ENCODE results near the gene MYH1.

The MYH1 gene

DNA sequence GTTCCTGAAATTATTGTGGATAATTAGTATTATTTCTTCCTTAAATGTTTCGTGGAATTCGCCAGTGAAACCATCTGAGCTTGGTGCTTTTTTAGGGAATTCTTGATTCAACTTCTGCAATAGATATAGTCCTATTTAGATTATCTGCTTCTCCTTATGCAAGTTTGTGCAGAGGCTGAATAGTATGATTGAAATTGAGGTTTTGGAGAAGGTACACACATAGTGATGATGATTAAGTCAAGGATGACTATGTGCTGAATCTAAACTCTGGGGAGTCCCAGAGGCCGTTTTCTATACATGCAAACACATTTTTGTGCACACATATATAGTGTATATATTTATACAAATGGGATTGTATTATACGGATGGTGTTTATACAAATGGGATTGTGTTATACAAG, 43.8 kb downstream of the MYH1 start:
- no peak for DNase-seq

DNA sequence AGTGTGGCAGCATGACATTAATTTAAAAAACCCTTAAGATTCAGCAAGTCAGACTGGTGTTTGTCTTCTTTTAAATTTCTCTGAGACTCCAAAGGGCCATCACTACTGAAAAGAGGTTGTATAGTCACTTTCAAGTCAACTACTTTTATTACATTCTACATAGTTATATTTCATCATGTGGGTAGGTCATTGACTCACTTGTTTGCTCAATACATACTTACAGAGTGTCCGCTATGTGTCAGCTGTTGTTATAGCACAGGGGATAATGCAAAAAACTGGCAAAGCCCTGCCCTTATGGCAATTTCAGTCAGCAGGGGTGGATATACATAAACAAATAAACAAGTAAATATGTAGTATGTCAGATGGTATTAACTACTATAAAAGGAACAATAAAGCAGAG, 46.5 kb downstream of the MYH1 start:
- DNase-seq, result no peak

DNA sequence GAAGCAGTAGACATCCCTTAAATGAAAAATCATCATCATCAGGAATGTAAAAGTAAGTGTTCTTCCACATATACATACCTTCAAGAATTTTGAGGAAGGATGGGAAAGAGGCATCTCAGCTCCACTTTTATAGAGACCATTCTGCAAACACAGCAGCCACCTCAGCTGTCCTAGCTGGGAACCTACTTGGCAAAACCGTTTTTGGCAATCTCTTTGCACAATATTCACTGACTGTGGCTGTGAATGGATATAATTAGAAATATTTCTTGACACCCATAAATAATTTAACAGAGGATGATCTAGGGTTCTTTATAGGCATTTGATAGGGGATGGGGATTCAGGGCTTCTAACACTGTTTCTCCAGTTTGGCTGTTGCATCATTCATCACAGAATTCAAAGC, 48.9 kb downstream of the MYH1 start, which contains the start of gene MYH4:
MYH4 (minus strand) TSS at position 101 of the 400 bp plus-strand sequence. CDS start 2,814 bp downstream, outside the sequence.
- DNase-seq, result no peak

DNA sequence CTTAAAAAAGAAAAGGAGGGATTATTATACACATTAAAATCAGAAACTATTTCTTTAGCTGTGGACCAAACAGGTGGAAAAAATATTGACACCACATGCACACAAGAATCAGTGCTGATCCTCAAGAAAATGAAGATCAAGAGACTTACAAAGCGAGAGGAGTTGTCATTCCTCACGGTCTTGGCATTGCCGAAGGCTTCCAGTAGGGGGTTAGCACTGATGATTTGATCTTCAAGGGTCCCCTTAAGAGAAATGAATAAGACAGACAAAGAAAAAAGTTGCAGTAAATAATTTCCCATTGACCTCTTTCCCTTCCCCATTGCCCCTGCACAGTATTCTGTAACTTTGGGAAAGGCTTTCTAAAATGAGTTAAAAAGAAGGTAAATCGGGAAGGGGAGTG, 54.9 kb downstream of the MYH1 start:
- DNase-seq, result no peak

DNA sequence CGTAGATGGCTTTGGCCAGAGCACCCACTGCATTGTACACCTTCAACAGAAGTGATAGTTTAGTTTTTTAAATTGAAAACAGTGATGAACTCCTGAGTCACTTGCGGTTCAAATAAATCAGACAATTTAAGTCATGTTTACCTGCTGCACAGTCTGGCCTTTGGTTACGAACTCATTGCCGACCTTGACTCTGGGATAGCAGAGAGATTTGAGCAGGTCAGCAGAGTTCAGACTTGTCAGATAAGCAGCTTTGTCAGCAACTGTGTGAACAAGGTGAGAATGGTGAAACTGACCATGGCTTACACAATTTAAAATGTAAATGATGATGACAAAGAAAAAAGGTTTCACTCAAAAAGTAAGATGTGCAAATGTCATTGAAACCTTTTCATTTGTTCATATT, 58.3 kb downstream of the MYH1 start:
- no peak for DNase-seq

DNA sequence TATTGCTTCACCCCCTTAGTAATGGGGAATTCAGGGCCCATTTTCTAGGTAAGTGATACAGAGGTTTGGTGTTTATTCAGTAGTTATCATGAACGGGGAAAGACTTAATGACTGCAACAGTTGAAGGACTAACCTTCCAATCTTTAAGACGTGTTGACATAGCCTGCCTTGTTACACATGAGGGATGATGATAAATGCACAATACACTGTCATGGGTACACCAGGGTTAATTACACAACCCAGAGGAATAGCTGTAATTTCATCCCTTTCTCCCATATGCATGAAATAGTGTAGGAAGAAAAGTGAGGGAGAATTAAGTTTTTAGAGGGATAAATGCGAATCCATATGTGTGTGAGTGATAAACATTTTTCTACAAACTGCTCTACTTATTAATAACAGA, 59.6 kb downstream of the MYH1 start:
- no peak for DNase-seq

DNA sequence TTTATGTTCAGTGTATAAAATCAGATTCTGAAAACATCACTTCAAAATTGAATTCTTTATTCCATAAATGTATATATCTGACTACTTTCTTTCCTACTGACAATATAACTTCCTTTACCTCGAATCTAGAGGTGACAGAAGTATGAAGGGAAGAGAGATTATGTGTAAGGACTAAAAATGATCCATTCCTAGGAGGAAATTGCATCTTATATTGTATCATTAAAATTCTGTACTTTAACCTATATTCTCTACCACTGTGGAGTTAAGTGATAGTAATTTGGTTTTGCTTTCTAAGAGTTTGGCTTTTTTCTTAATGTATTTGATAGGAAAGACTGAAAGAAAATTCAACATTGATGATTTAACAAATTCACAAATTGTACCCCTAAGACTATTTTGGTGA, 60.4 kb downstream of the MYH1 start:
- DNase-seq, result no peak

DNA sequence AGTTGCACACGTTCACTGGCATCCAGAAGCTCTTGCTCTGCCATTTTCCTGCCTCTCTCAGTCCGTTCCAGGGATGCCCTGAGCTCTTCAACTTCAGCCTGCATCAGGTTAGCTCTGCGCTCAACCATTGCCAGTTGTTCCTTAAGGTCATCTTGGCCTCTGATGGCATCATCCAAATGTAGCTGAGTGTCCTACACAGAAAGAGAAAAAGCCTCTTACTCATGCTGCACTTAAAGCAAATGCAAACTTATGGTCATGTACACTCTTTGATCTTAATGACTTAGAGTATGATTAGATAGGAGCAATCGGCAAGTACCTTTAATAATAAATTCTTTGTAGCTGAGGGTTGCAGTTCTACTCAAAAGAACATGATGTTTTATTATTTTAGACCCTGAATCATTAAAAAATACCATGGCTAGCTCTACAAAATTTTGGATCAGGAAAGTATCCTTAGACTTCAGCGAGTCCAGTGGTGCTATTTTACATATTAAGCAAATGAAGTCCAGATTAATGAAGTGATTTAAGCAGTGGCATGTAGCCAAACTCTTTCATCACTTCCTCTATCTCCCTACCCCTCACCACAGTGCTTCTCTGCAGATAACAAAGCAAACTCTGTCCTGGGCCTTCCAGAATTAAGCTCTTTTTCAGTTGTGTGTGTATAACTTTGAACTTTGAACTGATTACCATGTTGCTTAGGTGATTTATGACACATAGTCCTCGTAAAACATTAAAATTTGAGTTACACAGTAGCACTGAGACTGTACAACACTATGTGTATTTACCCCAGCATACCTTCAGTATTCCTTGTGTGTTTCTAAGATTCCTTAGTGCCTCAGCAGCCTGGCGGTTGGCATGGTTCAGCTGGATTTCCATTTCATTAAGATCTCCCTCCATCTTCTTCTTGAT, 71.1 kb downstream of the MYH1 start:
- DNase-seq, result no peak

Measured in activated gamma-delta T cell treated with Interleukin-2 at 50 U/mL for 16 hours (primary cell).